ENCODE measurements around the gene S100Z.

DNA sequence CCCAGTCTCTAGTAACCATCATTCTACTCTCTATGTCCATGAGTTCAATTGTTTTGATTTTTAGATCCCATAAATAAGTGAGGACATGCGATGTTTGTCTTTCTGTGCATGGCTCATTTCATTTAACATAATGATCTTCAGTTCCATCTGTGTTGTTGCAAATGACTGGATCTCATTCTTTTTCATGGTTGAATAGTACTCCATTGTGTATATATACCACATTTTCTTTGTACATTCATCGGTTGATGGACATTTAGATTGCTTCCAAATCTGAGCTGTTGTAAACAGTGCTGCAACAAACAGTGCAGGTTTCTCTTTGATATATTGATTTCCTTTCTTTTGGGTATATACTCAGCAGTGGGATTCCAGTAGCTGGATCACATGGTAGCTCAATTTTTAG, 46.4 kb downstream of the S100Z start:
- TF ChIP-seq, protein P1, sequence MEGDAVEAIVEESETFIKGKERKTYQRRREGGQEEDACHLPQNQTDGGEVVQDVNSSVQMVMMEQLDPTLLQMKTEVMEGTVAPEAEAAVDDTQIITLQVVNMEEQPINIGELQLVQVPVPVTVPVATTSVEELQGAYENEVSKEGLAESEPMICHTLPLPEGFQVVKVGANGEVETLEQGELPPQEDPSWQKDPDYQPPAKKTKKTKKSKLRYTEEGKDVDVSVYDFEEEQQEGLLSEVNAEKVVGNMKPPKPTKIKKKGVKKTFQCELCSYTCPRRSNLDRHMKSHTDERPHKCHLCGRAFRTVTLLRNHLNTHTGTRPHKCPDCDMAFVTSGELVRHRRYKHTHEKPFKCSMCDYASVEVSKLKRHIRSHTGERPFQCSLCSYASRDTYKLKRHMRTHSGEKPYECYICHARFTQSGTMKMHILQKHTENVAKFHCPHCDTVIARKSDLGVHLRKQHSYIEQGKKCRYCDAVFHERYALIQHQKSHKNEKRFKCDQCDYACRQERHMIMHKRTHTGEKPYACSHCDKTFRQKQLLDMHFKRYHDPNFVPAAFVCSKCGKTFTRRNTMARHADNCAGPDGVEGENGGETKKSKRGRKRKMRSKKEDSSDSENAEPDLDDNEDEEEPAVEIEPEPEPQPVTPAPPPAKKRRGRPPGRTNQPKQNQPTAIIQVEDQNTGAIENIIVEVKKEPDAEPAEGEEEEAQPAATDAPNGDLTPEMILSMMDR (IDR thresholded peaks at IDR 0.05 in 4 of 5, conservative IDR thresholded peaks at IDR 0.05 in 1 of 5): no peak
- TF ChIP-seq POLR2A (IDR thresholded peaks at IDR 0.05): no peak

All from gastrocnemius medialis (tissue), 4 donors.